ENCODE results near the gene OR4C45.

- TF ChIP-seq CTCF (conservative IDR thresholded peaks at IDR 0.05; ENCODE audit: low read length) (no peak), EZH2phosphoT487 (IDR thresholded peaks at IDR 0.05; ENCODE audit: borderline replicate concordance) (no peak)
Measured at GRCh38 chr11:50037251-50037650, 4.6 kb downstream of the OR4C45 start.
